Fibroblast of skin of left biceps (primary cell): Measurements from ENCODE around the gene TMEM92.
"Not testable (repeated sequence)": the region's sequence is repeated elsewhere in the genome, so short reads cannot be mapped to it uniquely, and the experiment has no call there.

Experiments
- DNase-seq, 2 experiments: peaks; one replicate each; pipeline ENCODE4 v3.0.0-alpha.2; 2013; ENCODE audit warnings: low read depth in 2 of 2

The TMEM92 gene

GRCh38 chr17:50301891-50302584 is 27.8 kb downstream of the TMEM92 start:
- DNase-seq, result no peak

DNA sequence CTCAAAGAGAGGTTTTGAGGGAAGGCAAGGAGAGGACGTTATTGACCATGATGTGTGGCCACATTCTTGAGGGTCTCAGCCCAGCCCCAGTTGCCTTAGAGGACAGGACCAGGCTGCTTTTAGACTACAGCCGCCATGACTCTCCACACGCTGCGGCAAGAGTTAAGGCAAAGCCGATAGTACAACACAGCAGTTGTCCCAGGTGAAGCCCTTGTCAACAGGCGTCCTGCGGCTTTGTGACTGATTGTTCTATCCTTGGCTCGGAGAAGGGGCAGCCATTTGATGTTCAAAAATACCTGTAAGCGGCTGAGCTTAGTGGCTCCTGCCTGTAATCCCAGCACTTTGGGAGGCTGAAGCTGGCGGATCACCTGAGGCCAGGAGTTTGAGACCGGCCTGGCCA is 28.8 kb downstream of the TMEM92 start:
- DNase-seq, result no peak

- no peak for DNase-seq
Measured at GRCh38 chr17:50303596-50303995, 29.3 kb downstream of the TMEM92 start.

GRCh38 chr17:50304781-50305404 is 30.6 kb downstream of the TMEM92 start:
- no peak for DNase-seq

DNA sequence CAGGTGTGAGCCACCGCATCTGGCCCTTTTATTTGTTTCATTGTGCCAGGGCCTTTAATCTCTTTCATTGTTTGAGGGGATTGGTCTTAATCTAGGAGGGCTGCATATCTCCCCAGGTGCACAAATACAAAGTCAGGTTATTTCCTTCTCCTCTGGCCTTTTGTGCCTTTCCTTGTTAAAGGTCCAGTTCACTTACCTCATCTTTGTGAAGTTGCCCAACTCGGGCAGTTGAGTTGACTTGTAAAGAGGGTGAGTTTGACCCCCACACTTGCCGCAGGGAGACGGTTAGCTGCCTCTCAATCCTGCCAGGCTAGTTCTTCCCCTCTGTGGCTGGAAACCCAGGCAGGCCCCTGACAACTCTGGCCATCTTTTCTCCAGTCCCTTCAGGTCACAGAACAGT is 33.4 kb downstream of the TMEM92 start:
- no peak for DNase-seq

- DNase-seq, result no peak
Measured at GRCh38 chr17:50308666-50309065, 34.4 kb downstream of the TMEM92 start.

DNA sequence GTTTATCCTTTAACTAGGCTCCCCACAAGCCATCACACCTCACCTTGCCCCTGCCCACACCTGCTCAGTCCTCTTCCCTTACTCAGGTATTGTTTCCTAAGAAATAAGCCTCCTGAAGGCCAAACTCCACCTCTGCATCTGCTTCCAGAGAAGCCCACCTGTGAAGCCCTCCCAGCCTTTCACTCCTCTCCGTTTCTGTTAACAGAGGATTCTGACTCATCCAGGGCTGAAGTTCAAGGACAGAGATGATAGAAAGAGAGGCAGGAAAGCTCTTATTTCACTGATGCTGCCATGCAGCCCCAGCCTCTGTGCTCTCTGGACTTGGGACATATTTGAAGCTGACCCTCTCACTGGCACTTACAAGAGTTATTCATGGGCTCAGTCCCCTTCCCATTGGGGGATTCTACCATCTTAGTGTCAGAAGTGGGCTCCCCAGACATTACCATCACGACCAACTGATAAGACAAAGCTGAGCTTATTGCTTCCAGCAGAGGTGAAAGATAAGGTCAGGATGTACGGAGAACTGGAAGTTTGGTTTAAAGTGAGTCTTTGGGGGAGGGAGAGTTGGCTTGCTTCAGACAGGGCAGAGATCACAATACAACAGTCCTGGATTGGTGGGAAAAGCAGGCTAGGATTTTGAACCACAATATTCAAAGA is 36.3 kb downstream of the TMEM92 start:
- no peak for DNase-seq

DNA sequence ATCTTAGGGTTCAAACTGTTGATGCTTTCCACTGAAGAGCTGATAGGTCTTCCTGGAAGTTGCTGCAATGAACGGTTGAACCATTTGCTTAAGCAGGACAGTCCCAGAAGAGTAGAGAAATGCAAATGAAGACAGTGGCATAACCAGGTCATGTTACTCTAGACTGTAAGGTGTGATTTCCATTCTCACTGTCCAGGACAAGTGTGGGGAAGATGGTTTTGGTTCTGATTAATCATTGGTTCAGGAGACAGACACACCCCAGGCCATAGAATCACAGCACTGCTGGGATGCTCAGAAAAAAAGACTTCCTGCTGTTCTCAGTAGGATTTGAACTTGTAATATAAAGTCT is 36.8 kb downstream of the TMEM92 start:
- DNase-seq, result no peak

DNA sequence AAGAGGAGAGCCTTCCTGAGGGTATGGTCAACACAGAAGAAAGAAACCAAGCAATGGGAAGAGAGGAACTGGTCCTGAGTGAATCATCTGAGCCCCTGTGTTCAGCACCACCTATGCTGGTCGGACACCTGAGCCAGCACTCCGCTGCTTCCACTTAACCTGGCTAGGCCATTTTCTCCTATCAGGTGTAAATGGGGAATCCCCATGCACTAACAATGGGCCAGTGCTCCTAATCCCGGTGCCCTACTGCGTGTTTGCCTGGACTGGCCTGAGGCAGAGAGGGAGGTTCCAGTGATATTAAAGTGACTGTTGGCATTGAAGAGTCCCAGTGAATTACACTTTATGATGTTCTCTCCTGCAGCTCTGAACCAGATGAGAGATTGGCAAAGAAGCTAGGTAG is 37.2 kb downstream of the TMEM92 start:
- no peak for DNase-seq

- DNase-seq, result no peak
Measured at GRCh38 chr17:50312308-50312707, 38.0 kb downstream of the TMEM92 start.

DNA sequence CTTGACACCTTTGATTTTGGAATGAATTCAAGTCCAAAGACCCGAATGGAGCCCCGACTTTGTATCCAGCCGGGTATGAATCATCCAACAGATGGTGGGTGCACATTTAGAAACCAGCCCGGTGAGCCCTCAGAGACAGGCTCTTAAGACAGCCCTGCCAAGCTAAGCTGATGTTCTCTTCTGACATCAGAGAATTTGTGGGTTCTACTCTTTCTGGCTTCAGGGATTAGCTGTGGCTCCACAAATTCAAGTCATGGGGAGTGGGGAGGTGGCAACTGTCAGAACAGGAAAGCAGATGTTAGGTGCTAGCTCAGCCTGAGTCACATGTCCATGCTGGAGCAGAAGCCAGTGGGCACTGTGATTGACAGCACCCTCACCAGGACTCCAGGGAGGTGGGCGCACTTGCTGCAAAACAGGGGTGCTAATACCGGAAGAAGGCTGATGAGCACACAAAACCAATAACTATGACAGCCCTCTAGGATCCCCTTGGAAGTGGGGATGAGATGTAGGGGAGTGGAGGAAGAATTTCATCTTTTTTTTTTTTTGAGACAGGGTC is 40.3 kb downstream of the TMEM92 start:
- DNase-seq, result no peak

DNA sequence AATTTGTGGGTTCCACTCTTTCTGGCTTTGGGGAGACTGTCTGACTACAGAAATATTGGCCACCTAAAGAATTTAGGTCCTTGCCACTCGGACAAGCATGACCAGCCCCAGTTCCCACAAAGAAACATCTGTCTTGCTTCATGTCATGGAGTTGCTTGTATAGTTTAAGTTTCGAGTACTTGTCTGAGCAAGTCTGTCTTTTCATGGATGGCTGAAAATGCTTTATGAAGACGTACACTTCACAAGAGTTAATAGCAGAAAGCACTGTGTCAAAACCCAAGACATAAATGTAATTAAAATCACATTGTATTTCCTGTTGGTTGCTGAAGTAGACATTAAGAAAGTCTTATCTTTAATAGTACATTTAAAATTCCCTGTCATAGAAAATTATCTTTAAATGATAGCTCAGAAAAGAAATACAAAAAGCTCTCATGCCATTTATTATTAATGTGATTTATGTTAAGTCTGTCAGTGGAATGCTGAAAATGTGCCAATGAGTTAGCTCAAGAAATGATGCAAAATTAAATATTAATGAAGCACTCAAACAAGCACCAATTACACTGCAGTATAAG is 41.8 kb downstream of the TMEM92 start:
- no peak for DNase-seq

- not testable (repeated sequence) for DNase-seq
Measured at GRCh38 chr17:50316660-50317059, 42.4 kb downstream of the TMEM92 start.

- no peak for DNase-seq
Measured at GRCh38 chr17:50317121-50317520, 42.9 kb downstream of the TMEM92 start.

DNA sequence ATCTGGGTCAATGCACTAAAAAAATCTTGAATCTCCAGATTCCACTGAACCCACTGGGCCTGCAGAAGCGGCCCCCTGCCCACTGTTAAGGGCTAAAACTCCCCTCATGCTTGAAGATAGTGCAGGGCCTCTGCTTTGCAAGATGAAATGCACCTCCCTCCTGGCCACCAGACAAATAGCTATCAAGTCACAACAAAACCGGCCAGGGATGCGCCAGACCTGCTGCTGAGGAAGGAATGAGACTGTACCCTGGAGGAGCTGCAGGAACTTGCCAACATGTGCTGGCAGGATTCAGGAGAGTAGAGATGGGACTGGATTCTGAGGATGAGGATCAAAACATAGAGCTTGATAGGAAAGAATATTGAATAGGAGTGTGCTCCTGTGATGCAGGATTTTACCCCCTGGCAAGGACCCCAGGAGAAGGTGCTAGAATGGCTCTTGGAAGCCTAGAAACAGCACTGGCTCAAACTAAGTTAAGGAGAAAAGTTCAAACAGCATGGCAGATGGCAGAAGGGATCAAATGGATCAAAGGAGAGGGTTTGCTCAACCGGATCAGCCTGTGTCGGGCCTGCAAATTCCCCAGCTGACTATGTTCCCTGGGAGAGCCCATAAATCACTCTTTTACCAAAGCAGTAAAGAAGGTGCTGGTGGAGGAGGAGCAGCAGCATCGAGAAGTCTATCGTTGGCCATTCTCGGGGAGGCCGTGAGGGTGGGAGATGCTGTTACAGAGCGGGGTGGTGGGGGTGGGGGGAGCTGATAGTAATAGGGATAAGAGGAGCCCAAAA is 44.4 kb downstream of the TMEM92 start:
- no peak for DNase-seq

DNA sequence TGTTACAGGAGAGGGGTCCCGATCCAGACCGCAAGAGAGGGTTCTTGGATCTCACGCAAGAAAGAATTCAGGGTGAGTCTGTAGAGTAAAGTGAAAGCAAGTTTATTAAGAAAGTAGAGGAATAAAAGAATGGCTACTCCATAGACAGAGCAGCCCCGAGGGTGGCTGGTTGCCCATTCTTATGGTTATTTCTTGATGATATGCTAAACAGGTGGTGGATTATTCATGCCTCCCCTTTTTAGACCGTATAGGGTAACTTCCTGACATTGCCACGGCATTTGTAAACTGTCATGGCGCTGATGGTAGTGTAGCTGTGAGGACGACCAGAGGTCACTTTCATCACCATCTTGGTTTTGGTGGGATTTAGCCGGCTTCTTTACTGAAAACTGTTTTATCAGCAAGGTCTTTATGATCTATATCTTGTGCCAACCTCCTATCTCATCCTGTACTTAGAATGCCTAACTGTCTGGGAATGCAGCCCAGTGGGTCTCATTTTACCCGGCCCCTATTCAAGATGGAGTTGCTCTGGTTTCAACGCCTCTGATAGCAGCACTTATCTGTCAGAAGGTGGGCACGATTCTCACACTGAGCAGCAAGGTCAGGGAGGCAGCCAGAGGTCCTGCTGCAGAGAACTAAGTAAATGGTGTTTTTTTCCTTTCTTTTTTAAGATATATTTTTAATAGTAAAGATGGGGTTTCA is 45.2 kb downstream of the TMEM92 start:
- no peak for DNase-seq

GRCh38 chr17:50322271-50322670 is 48.0 kb downstream of the TMEM92 start:
- no peak for DNase-seq

- DNase-seq, result no peak
Measured at GRCh38 chr17:50323060-50323459, 48.8 kb downstream of the TMEM92 start.

DNA sequence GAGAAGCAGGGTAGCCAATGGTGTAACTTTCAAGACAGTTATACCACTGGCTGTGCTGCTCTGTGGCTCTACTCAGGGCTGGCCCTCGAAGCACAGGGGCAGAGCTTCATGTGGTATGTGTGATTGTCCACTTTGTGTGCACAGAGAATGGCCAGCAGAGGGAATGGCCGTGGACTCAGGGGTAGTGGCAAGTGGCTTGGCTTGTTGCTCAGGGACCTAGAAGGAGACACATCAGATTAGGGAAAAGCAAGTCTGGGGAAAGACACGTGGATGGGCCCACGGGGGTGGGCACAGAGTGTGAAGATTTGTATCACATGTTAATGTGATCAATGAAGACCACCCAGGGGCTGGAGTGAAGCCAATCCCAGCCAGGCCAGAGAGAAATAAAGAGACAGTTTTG is 51.6 kb downstream of the TMEM92 start:
- DNase-seq, result no peak

DNA sequence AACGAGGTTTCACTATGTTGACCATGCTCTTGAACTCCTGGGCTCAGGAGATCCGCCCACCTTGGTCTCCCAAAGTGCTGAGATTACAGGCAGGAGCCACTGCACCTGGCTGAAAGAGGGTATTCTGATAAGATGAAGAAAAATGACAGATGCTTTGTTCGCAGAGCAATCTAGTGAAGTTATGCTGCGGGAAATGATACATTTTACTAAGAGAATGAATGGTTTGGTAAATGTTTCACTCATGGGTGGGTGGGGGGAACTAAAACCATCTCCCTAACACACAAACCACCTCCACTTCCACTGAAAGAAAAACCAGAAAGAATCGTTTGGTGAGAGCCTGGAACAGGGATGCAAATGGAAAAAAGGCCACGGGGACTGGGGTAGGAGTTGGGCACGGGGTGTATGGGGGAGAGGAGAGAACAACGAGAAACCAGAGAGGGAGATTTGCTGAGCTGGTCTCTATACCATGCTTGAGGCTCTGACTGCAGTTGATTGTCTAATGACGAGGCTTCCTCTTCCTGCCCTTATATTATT is 52.6 kb downstream of the TMEM92 start:
- no peak for DNase-seq
